Inferior parietal cortex (tissue), 1 donor: ENCODE data around the gene DPP10.
"Not testable (repeated sequence)": the region's sequence is repeated elsewhere in the genome, so short reads cannot be mapped to it uniquely, and the experiment has no call there.

Experiments
- DNase-seq: peaks from one replicate; pipeline ENCODE4 v3.0.0-alpha.2; 2016; ENCODE audit errors: extremely low spot score

Gene DPP10

DNA sequence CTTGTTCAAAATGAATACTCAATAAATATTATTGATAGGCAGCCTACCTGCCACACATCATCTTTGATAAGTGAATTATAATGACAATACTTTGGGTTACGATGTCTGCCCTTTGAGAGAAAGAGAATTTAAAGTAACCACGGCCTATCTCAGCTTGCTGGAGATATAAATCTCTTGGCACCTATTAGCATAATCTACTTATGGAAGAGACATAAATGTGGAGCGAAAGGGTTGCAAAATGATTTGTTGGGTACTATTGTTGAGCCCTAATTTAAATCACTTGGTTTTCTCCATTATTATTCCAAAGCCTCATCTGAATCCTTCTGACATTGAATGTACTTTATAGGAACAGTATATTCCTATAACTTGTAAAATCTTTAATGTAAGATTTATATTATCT is 520.1 kb downstream of the DPP10 start:
- DNase-seq: no peak

DNA sequence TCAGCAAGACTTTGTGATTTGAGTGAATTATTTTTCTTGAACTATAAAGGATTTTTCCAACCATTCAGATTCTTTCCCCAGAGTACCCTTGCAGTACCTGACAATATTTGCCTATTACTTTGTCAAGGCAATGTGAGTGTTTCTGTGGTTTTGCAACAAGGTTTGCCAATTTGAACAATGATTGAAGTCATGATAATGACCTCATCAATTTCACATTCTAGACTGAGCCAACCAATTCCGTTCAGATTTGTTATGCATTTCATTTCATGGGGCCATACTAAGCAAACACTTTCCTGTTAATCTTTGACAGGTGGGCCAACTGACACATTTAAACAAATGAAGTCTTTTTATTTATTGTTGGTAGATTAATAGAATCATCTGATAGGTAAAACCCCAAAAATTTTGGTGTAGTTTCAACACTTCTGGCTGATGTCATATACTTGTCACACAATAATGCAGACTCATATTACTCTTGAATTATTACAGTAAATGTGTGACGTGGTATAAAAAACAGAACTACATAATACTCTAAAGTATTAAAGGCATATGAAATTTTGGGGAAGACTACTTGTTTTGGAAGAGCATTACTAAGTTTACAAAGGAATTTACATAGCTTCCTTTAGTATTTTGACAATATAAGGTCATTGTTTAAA is 526.4 kb downstream of the DPP10 start:
- no peak for DNase-seq

DNA sequence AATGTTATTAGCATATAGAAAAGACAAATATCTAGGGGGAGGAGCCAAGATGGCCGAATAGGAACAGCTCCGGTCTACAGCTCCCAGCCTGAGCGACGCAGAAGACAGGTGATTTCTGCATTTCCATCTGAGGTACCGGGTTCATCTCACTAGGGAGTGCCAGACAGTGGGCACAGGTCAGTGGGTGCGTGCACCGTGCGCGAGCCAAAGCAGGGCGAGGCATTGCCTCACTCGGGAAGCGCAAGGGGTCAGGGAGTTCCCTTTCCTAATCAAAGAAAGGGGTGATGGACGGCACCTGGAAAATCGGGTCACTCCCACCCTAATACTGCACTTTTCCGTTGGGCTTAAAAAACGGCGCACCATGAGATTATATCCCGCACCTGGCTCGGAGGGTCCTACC is 561.9 kb downstream of the DPP10 start:
- not testable (repeated sequence) for DNase-seq

DNA sequence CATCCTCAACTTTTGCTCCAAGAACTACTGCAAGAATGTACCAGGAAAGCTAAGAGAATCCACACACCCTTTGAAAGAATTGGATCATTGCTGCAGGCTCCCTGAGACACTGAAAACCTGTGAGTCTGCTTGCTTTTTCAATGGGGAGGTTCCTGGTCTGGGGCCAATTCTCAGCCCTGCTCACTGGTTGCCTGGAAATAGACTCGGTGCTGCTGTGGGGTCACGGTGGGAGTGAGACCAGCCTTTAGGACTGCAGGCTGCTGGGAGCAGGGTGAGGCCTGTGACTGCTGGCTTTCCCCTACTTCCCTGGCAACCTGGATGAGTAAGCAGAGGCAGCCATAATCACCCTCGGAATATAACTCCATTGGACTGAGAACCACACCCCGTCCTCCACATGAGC is 569.3 kb downstream of the DPP10 start:
- DNase-seq: no peak

DNA sequence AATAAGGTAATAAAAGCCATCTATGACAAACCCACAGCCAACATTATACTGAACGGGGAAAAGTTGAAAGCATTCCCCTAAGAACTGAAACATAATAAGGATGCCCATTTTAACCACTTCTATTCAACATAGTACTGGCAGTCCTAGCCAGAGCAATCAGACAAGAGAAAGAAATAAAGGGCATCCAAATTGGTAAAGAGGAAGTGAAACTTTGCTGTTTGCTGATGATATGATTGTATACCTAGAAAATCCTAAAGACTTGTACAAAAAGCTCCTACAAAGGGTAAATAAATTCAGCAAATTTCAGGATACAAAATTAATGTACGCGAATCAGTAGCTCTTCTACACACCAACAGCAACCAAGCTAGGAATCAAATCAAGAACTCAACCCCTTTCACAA is 579.6 kb downstream of the DPP10 start:
- DNase-seq: not testable (repeated sequence)

DNA sequence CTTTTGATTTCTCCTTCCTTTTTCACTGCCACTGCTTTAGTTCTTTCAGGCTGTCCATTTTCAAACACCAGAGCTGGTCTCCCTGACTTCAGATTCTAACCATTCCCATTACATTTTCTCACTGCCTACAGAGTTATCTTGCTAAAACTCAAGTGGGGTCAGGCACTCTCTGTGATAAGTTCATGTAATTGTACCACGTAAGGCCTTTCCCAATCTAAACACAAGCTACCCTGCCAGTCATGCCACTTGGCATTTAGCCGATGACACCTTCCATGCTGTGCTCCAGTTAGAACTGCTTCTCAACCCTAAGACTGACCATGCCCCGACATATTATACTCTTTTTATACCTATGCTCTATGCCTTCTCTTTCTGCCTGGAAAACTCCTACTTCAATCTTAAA is 592.4 kb downstream of the DPP10 start:
- DNase-seq: no peak

DNA sequence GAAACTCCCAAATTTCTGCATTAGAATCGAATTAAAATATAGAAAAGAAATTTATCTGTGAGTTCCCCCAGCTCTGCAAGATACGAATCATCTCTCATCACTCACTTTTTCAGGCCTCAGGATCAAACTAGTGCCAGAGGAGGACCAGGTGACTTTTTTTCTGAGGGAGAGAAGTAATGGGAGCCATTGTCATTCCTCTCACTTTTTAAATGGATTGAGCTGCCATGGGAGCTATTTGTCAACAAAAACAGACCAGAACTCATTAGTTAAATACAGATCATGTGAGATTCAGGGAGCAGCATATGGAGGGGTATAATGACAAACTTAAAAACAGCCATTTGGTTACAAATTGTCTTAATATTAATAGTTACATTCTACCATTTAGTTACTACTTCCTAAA is 594.4 kb downstream of the DPP10 start:
- no peak for DNase-seq

DNA sequence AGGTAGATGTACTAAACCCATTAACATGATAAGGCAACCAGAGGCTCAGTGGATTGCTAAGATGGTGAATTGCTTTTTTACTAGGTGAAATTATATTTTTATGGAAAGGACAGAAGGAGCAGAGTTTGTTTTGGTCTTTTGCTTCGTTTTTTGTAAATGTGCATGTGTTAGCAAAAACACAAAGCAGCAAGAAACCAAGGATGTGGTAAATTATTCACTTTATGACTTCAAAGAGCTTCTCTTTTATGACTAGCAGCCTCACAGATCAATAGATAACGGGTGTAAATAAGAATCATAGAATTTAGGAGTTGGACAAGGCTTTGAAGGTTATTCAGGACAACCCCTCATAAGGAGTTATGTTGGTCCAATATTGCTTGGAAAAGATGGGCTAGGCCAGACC is 615.0 kb downstream of the DPP10 start:
- no peak for DNase-seq

DNA sequence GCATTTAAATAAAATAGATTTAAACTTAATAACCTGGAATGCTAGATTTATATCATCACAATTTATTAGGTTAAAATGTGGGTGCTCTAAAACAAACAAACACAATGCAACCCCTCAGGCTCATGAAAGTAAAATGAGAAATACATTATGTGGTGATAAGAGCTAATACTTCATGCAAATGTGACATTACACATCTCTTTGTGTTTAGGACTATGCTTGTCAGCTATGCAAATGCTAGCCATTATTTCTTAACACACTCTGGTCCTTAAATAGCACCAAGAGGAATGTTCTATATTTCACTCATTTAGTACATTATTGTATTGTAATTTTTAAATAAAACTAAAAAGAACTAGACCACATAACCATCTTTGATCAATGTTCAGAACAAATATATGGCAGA is 627.6 kb downstream of the DPP10 start:
- DNase-seq: no peak

DNA sequence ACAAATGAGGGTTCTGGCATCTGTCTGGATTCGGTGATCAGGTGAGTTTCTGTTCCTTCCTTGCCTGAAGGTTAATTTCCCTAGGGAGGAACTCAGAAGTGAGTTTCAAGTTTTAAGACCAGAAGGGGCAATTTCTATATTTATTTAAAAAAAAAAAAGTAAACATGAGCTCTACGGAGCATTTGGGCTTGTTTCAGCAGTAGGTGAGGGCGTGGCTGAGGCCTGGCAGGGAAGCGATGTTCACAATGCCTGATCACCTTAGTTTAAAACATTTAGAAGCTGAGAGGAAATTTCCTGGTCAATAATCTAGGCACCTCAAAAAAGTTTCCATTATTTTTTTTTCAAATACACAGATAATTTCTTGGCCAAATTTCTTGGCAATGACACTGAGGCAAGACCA is 629.1 kb downstream of the DPP10 start:
- DNase-seq: no peak

DNA sequence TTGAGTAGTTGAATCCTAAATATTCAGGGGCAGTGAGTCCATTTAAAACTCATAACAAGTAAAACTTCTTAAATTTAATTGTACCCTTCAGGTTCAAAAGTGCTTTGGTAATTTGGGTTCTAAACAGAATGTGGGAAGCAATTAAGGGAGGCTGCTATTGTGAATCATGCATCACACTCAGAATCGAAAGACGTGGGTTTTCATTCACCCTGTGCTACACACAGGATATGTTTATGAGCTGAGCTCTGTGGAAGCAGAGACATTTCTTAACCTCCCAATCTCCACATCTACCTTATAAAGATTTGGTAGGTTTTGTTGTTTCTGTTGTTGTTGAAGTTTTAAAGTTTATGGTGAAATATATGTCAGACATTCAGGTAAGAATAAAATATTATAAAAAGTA is 633.4 kb downstream of the DPP10 start:
- DNase-seq: no peak

DNA sequence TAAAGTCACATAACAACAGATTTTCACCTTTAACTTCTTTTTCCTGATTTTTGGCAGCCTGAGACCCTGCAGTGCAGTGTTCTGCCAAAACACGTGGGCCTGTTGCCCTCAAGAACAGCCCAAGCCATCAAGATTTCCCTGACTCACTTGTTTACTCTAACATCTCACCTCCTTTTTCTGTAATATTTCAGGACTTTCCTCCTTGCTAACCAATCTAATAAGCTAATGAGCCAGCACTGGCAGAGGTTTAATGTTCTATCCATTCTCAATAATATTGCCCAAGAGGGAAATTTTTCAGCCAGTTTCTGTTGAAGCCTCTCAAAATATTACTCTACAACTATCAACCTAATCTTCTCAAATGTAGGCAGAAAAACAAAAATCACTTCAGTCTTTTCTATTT is 635.2 kb downstream of the DPP10 start:
- no peak for DNase-seq

DNA sequence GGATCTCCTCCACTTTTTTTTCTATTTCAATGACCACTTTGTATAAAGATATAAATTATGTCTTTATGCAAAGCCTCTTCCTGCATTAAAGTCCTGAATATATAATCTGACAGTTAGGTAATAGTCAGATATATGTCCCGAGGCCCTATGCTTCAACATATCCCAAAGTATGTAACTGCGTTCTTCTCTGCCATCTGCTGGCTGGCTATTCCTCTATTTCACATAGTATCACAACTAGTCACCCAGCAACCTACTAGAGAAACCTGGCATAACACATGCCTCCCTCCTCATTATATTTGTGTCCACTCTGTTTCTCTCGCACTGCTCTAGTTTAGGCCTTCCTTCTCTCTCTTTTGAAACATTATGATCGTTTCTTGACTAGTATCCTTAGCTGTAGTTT is 640.8 kb downstream of the DPP10 start:
- DNase-seq: peak; percentile 76

DNA sequence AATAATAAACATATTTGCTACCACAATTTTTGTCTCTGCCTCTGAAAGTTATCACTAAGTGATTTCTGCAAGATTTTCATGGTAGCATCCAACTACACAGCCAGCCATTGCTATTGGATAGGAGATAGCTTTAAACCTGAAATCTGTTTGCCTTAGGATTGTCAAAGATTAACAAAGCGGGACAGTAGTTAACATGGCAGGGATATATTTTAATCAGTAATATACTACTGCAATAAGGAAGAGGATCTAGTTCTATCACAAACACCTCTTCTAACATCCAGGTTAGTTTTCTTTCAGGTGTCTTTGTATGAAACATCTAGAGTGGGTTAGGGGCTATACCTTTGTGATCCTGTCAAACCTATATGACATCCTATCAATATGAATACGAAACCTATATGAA is 641.3 kb downstream of the DPP10 start:
- no peak for DNase-seq

DNA sequence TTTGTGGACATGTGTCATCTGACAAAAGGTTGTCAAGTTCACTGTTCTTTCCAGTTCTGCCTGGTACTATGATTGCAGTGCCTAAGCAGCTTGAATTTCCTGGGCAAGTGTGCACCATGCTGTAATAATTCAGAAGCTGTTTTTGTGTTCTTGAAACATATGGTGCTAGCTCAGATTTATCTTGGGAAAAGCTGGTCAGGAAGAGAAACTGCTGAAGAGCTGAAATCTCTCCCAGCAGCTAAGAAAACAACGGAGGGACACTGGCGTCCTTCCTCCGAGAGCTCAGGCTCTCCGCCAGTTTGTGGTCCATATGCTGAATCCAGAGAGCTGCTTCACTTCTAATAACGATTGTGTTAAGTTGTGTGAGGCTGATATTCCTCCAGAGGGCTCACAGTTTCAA is 642.0 kb downstream of the DPP10 start:
- DNase-seq: peak; percentile 63

DNA sequence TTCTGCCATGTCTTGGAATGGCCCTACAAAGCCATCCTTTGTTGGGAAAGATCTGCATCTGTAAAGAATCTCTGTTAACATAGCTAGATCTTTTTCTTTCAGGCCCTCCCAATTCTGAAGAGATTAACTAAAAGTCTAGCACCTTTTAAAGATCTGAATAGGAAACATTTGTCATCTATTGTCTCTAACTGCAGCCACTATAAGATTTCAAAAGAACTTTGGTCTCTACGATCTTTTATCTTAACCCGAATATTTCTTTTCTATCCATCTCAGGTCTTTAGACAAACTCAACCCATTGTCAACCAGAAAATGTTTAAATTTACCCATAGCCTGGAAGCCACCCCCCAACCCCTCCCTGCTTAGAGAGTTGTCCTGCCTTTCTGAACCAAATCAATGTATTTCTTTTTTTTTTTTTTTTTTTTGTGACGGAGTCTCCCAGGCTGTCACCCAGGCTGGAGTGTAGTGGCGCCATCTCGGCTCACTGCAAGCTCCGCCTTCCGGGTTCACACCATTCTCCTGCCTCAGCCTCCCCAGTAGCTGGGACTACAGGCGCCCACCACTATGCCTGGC is 643.7 kb downstream of the DPP10 start:
- DNase-seq: not testable (repeated sequence)

DNA sequence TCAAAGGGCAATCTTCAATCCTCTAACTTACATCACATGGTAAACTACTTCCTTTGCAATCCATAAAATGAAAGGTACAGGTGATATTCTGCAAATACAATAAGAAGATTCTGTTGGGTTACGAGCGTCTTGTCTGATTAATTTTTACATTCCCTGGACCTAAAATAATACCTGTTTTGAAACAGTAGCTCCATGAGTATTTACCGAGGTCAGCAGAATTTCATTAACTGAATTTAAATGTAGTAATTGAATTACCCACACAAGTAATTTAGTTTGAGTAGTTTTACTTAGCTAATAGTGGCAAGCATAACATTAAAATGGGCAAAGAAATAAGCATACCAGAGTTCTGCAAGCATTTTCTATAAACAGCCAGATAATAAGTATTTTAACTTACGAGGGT is 652.0 kb downstream of the DPP10 start:
- DNase-seq: no peak

DNA sequence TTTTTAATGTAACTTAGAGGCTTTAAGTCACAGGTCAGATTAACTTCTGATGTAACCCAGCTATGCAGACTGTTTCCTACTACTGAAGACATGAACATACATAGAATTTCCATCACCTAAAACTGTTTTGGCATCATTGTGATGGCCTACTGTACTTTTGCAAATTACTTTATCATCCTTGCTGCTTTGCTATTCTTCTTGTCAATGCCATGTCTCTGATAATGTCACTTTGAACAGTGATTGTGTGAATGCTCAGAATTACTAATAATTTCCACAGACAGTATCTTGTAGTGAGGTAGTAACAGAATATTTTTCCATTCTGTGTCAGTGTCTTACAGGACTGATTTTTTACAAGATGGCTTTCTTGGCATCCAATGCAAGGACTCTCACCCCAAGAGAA is 663.5 kb downstream of the DPP10 start:
- no peak for DNase-seq

DNA sequence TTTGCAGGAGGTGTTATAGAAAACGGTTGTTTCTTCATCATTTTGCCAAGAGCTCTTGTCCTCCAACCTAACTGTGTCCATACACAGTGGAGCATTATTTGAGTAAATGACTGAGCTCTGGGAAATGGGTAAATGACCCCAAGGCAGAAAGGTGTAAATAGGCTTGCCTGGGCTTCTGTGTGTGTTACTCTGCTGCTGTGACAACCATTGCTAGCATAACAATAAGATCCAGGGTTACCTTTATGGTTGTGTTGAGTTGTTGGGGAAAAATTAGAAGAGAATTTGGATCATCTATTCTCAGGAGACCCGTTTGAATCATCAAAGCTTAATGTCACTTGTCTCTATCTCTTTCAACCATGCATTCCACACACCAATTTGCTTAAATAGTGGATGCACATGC is 672.7 kb downstream of the DPP10 start:
- no peak for DNase-seq

DNA sequence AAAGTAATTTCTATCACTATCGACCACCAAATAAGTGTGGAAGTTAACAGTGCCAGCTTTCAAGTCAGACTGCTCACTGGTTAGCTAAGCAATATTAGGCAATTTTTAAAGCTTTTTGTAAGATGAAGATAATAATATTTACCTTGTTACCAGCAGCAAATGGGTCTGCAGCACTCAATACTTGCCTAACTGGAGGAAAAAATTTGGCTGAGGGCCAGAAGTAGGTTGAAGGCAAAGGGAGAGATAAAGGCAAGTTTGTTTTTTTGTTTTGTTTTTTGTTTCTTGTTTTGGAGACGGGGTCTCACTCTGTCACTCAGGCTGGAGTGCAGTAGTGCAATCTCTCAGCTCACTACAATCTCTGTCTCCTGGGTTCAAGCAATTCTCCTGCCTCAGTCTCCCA is 675.9 kb downstream of the DPP10 start:
- DNase-seq: no peak

DNA sequence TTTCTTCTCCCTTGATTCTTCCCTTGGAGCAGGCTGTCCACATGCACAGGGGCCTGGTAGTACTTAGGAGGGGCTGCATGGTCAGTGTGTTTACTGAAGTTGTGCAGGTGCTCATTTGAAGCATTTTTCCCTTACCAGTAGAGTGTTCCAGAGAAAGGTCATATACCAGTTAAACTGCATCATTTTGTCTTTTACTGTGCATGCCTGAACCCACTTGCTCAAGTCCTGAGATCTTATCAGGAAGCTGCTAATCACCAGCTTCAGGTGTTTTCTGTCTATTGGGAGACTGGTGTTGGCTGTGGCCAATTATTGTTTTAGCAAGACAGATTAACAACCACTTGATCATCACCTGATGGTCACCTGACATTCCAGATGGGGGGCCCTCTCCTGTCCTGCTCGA is 676.6 kb downstream of the DPP10 start:
- no peak for DNase-seq

DNA sequence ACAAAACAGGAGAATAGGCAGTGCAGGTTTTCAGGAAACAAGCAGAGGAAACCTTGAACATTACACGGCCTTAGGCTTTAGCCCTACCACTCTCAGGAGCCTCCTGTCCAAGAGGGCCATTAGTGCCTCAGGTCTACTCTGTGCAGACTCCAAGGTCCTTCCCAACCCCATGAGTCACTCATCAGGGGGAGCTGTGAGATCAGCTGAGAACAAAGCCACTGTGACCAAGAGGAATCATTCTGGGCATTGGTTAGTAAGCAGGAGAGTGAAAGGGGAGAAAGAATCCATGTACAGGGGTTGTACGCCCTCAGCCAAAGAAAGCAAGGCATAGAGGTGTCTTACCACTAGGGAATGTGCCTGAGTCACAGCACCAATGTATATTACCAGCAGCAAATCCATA is 680.3 kb downstream of the DPP10 start:
- DNase-seq: no peak

DNA sequence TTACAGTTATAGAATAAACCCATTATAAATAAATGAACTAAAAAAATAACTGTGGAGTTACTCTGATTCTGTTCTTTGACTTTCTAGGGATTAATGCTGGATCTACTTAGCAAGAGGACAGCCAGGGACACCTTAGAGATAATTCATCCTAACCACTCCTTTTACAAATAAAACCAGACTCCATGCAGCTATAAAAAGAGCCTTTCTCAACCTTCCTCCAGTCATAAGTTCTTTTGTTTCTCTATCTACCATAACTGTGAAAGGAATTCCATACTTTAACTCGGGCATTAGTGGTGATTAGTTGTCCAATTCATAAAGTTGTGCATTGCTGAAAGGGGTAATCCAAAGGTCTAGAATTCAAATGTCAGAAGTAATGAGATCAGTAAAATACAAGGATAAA is 682.4 kb downstream of the DPP10 start:
- DNase-seq: no peak

DNA sequence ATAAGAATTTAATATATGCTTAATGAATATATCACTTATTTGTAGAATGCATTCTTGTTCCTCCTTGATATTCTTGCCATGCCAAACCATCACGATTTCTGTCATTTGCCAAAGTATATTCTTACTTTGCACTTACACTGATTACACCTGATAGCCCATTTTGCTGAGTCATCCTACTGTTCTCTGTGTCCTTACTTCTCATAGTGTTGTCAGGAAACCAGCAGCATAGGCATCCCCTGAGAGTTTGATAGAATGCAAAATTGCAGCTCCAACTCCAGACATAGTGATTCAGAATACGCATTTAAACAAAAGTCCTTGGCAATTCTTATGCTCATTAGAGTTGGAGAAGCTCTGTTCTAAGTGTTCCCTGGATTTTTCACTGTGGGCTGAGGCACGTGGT is 687.1 kb downstream of the DPP10 start:
- DNase-seq: no peak
